ENCODE data around the gene ERCC1.

DNA sequence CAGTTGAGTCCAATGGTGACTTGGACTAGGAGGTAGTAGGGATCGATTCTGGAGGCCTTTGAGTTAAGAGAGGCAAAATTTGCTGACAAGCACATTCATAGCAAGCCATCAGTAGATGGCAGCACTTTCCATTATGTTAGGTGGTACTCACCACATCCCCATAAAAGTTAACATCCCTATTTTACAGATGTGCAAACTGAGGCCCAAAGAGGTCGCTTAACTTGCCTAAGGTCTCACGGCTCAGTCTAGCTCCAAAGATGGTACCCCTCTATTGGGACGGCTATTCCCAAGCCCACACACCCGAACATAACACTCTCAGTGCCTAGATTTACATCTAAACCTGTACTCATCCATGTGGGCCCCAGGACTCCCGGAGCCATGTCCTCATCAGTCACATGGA lies 22.6 kb upstream of the ERCC1 start:
- no peak for TF ChIP-seq EZH2 (IDR thresholded peaks at IDR 0.05; ENCODE audit: insufficient read depth, low read length)
- TF ChIP-seq, protein P1, sequence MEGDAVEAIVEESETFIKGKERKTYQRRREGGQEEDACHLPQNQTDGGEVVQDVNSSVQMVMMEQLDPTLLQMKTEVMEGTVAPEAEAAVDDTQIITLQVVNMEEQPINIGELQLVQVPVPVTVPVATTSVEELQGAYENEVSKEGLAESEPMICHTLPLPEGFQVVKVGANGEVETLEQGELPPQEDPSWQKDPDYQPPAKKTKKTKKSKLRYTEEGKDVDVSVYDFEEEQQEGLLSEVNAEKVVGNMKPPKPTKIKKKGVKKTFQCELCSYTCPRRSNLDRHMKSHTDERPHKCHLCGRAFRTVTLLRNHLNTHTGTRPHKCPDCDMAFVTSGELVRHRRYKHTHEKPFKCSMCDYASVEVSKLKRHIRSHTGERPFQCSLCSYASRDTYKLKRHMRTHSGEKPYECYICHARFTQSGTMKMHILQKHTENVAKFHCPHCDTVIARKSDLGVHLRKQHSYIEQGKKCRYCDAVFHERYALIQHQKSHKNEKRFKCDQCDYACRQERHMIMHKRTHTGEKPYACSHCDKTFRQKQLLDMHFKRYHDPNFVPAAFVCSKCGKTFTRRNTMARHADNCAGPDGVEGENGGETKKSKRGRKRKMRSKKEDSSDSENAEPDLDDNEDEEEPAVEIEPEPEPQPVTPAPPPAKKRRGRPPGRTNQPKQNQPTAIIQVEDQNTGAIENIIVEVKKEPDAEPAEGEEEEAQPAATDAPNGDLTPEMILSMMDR (IDR thresholded peaks at IDR 0.05; ENCODE audit: insufficient read depth, low read depth, low read length) = peak; percentile 48
